GM18499 (cell line): ENCODE results near the gene HAND1.

Source experiments
- ATAC-seq: cut with Tn5 transposase; IDR thresholded peaks from one replicate; pipeline ENCODE4 v1.9.1; 2021; ENCODE audit warnings: moderate number of reproducible peaks; ENCODE audit not compliant: insufficient read depth, unreplicated experiment

Gene HAND1

GRCh38 chr5:154428208-154428607 is 49.8 kb downstream of the HAND1 start:
- ATAC-seq, result no peak
